ENCODE measurements around the gene ATP6V0A1. TPM values are rescaled to one million over a fixed set of nuclear protein-coding genes. Genes with fewer than 3 reads are reported as not detected.
A peak's percentile ranks its signal among the peaks of the same experiment; 100 is the strongest.

Gene ATP6V0A1
- total RNA-seq, 8 experiments from 2014 or later: 45.4 to 115 (median 75.7) TPM

- in situ Hi-C loops (cut with MboI; ENCODE audit: low pct_unique_long_range_greater_than_20kb in 2 of 9, low sequenced_read_pairs in 9 of 9, unreplicated experiment in 9 of 9): no loop called here
- Histone ChIP-seq H3K27ac (no peak overlapping the region), H3K4me3 (no peak overlapping the region), H3K4me1 (replicated peaks in 1 of 2) (peaks cover 0 to 3% of the 10 kb centered on the region in 2 donors)
- no peak for ATAC-seq (replicated peaks in 6 of 8)
- 20 to 100% (median 95%) methylated on average over 1 to 5 of the region's 5 CpGs; no CpG with 5 or more reads in 2 of the 10 experiments for WGBS, 10 experiments
Observed at GRCh38 chr17:42502091-42502490, 43.4 kb downstream of the ATP6V0A1 start.

- 90 to 100% (median 100%) methylated on average over 1 of the region's 1 CpG; no CpG with 5 or more reads in 3 of the 10 experiments for WGBS, 10 experiments
- peaks cover 0 to 3% of the 10 kb centered on the region in 2 donors for H3K4me1 ChIP-seq (replicated peaks in 1 of 2)
- no peak overlapping the region for H3K27ac ChIP-seq
- in situ Hi-C loops (cut with MboI; ENCODE audit: low pct_unique_long_range_greater_than_20kb in 2 of 9, low sequenced_read_pairs in 9 of 9, unreplicated experiment in 9 of 9): no loop called here
- H3K4me3 ChIP-seq: no peak overlapping the region
- ATAC-seq (replicated peaks in 6 of 8): no peak
Observed at GRCh38 chr17:42502926-42503325, 44.2 kb downstream of the ATP6V0A1 start.

GRCh38 chr17:42507671-42508070 is 49.0 kb downstream of the ATP6V0A1 start:
- no peak overlapping the region for H3K4me3 ChIP-seq
- in situ Hi-C loops (cut with MboI; ENCODE audit: low pct_unique_long_range_greater_than_20kb in 2 of 9, low sequenced_read_pairs in 9 of 9, unreplicated experiment in 9 of 9): no loop called here
- H3K4me1 ChIP-seq (replicated peaks in 1 of 2): peaks cover 0 to 3% of the 10 kb centered on the region in 2 donors
- ATAC-seq (replicated peaks in 6 of 8): no peak
- no peak overlapping the region for H3K27ac ChIP-seq
- WGBS, 10 experiments: 83 to 100% (median 100%) methylated on average over 1 to 4 of the region's 4 CpGs; no CpG with 5 or more reads in 5 of the 10 experiments

GRCh38 chr17:42508426-42509165 is 49.9 kb downstream of the ATP6V0A1 start:
- ATAC-seq (replicated peaks in 6 of 8): peak in 1 of 8 experiments; percentile 47
- Histone ChIP-seq H3K27ac (no peak overlapping the region), H3K4me3 (no peak overlapping the region), H3K4me1 (replicated peaks in 1 of 2) (peaks cover 0 to 3% of the 10 kb centered on the region in 2 donors)
- WGBS, 10 experiments: 69 to 100% (median 85%) methylated on average over 1 to 9 of the region's 12 CpGs; no CpG with 5 or more reads in 1 of the 10 experiments
- in situ Hi-C loops (cut with MboI; ENCODE audit: low pct_unique_long_range_greater_than_20kb in 2 of 9, low sequenced_read_pairs in 9 of 9, unreplicated experiment in 9 of 9): no loop called here

- in situ Hi-C loops (cut with MboI; ENCODE audit: low pct_unique_long_range_greater_than_20kb in 2 of 9, low sequenced_read_pairs in 9 of 9, unreplicated experiment in 9 of 9): no loop called here
Observed at GRCh38 chr17:42509409-42509808, 50.7 kb downstream of the ATP6V0A1 start.

GRCh38 chr17:42509841-42510240 is 51.2 kb downstream of the ATP6V0A1 start:
- in situ Hi-C loops (cut with MboI; ENCODE audit: low pct_unique_long_range_greater_than_20kb in 2 of 9, low sequenced_read_pairs in 9 of 9, unreplicated experiment in 9 of 9): no loop called here
- 83 to 100% (median 100%) methylated on average over 1 to 2 of the region's 2 CpGs; no CpG with 5 or more reads in 3 of the 10 experiments for WGBS, 10 experiments

More at GRCh38 chr17:42509409-42509808, 50.7 kb downstream of the ATP6V0A1 start:
- Histone ChIP-seq H3K4me1 (replicated peaks in 1 of 2) (peaks cover 0 to 3% of the 10 kb centered on the region in 2 donors), H3K27ac (no peak overlapping the region), H3K4me3 (no peak overlapping the region)
- WGBS, 10 experiments: 86 to 100% (median 96%) methylated on average over 1 to 5 of the region's 5 CpGs; no CpG with 5 or more reads in 3 of the 10 experiments
- peak in 1 of 8 experiments; percentile 22 for ATAC-seq (replicated peaks in 6 of 8)

GRCh38 chr17:42512246-42512645 is 53.6 kb downstream of the ATP6V0A1 start:
- Histone ChIP-seq H3K4me1 (replicated peaks in 1 of 2) (no peaks in the 10 kb centered on the region), H3K4me3 (no peak overlapping the region), H3K27ac (no peak overlapping the region)
- in situ Hi-C loops (cut with MboI; ENCODE audit: low pct_unique_long_range_greater_than_20kb in 2 of 9, low sequenced_read_pairs in 9 of 9, unreplicated experiment in 9 of 9): no loop called here
- WGBS, 10 experiments: 89 to 100% (median 94%) methylated on average over 2 to 7 of the region's 9 CpGs; no CpG with 5 or more reads in 4 of the 10 experiments
- ATAC-seq (replicated peaks in 6 of 8): no peak

More at GRCh38 chr17:42509841-42510240, 51.2 kb downstream of the ATP6V0A1 start:
- Histone ChIP-seq H3K27ac (no peak overlapping the region), H3K4me1 (replicated peaks in 1 of 2) (peaks cover 0 to 3% of the 10 kb centered on the region in 2 donors), H3K4me3 (no peak overlapping the region)
- ATAC-seq (replicated peaks in 6 of 8): no peak

GRCh38 chr17:42512733-42513251 is 54.1 kb downstream of the ATP6V0A1 start:
- Histone ChIP-seq H3K4me3 (no peak overlapping the region), H3K4me1 (replicated peaks in 1 of 2) (no peaks in the 10 kb centered on the region), H3K27ac (no peak overlapping the region)
- 20 to 88% (median 79%) methylated on average over 1 to 4 of the region's 6 CpGs; no CpG with 5 or more reads in 1 of the 10 experiments for WGBS, 10 experiments
- in situ Hi-C loops (cut with MboI; ENCODE audit: low pct_unique_long_range_greater_than_20kb in 2 of 9, low sequenced_read_pairs in 9 of 9, unreplicated experiment in 9 of 9): no loop called here
- ATAC-seq (replicated peaks in 6 of 8): no peak

- in situ Hi-C loops (cut with MboI; ENCODE audit: low pct_unique_long_range_greater_than_20kb in 2 of 9, low sequenced_read_pairs in 9 of 9, unreplicated experiment in 9 of 9): no loop called here
- 88 to 100% (median 97%) methylated on average over 2 to 9 of the region's 11 CpGs; no CpG with 5 or more reads in 4 of the 10 experiments for WGBS, 10 experiments
- H3K27ac ChIP-seq: no peak overlapping the region
- H3K4me1 ChIP-seq (replicated peaks in 1 of 2): no peaks in the 10 kb centered on the region
- no peak for ATAC-seq (replicated peaks in 6 of 8)
- H3K4me3 ChIP-seq: no peak overlapping the region
Observed at GRCh38 chr17:42513686-42514085, 55.0 kb downstream of the ATP6V0A1 start.

GRCh38 chr17:42514279-42514678 is 55.6 kb downstream of the ATP6V0A1 start:
- Histone ChIP-seq H3K27ac (no peak overlapping the region), H3K4me1 (replicated peaks in 1 of 2) (peaks cover 2% of the 10 kb centered on the region in 2 donors), H3K4me3 (no peak overlapping the region)
- in situ Hi-C loops (cut with MboI; ENCODE audit: low pct_unique_long_range_greater_than_20kb in 2 of 9, low sequenced_read_pairs in 9 of 9, unreplicated experiment in 9 of 9): no loop called here
- WGBS, 10 experiments: 92 to 100% (median 100%) methylated on average over 1 to 6 of the region's 11 CpGs; no CpG with 5 or more reads in 5 of the 10 experiments
- ATAC-seq (replicated peaks in 6 of 8): no peak

GRCh38 chr17:42514867-42515266 is 56.2 kb downstream of the ATP6V0A1 start:
- WGBS, 10 experiments: 73 to 95% (median 86%) methylated on average over 1 to 4 of the region's 8 CpGs; no CpG with 5 or more reads in 3 of the 10 experiments
- no peak overlapping the region for H3K27ac ChIP-seq
- H3K4me3 ChIP-seq: no peak overlapping the region
- peaks cover 8% of the 10 kb centered on the region in 2 donors for H3K4me1 ChIP-seq (replicated peaks in 1 of 2)
- no peak for ATAC-seq (replicated peaks in 6 of 8)
- in situ Hi-C loops (cut with MboI; ENCODE audit: low pct_unique_long_range_greater_than_20kb in 2 of 9, low sequenced_read_pairs in 9 of 9, unreplicated experiment in 9 of 9): no loop called here

GRCh38 chr17:42517516-42517915 is 58.8 kb downstream of the ATP6V0A1 start:
- WGBS, 10 experiments: 0 to 100% (median 40%) methylated on average over 1 to 4 of the region's 9 CpGs; no CpG with 5 or more reads in 4 of the 10 experiments
- peak in 3 of 8 experiments; percentile 26 to 61 (median 38) for ATAC-seq (replicated peaks in 6 of 8)
- H3K4me1 ChIP-seq (replicated peaks in 1 of 2): peaks cover 16 to 20% of the 10 kb centered on the region in 2 donors
- H3K27ac ChIP-seq: no peak overlapping the region
- in situ Hi-C loops (cut with MboI; ENCODE audit: low pct_unique_long_range_greater_than_20kb in 2 of 9, low sequenced_read_pairs in 9 of 9, unreplicated experiment in 9 of 9): no loop called here
- H3K4me3 ChIP-seq: no peak overlapping the region

GRCh38 chr17:42518046-42518754 is 59.5 kb downstream of the ATP6V0A1 start:
- Histone ChIP-seq H3K4me3 (no peak overlapping the region), H3K4me1 (replicated peaks in 1 of 2) (peaks cover 16 to 20% of the 10 kb centered on the region in 2 donors), H3K27ac (no peak overlapping the region)
- peak in 3 of 8 experiments; percentile 3 to 17 (median 17) for ATAC-seq (replicated peaks in 6 of 8)
- in situ Hi-C loops (cut with MboI; ENCODE audit: low pct_unique_long_range_greater_than_20kb in 2 of 9, low sequenced_read_pairs in 9 of 9, unreplicated experiment in 9 of 9): no loop called here
- WGBS, 10 experiments: 58 to 100% (median 90%) methylated on average over 1 to 3 of the region's 9 CpGs; no CpG with 5 or more reads in 5 of the 10 experiments
